KG1 (cell line): ENCODE results near the gene TFF1.

Source experiments
- DNase-seq: peaks from one replicate; lab custom pipeline; 2025; lab: John Stamatoyannopoulos, UW

TFF1 gene

DNA sequence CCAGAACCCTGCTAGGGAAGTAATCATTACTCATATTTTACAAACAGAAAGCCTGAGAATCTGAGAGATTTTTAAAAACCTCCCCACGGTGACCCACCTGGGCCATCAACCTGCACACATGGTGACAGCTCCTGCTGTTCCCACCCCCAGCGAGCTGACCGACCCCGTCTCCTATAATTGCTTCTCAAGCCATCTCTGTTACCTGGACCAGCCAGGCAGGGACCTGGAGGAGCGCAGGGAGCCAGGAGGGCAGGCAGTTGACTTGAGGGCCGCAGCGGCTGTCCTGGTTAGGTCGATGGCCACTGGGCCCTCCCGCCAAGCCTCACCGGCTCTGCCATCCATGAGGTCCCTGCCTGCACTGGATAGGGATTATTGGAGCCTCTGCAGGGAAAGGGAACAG, 23.2 kb downstream of the TFF1 start:
- no peak for DNase-seq

GRCh38 chr21:42341776-42342542, 24.4 kb downstream of the TFF1 start:
- DNase-seq = no peak

DNA sequence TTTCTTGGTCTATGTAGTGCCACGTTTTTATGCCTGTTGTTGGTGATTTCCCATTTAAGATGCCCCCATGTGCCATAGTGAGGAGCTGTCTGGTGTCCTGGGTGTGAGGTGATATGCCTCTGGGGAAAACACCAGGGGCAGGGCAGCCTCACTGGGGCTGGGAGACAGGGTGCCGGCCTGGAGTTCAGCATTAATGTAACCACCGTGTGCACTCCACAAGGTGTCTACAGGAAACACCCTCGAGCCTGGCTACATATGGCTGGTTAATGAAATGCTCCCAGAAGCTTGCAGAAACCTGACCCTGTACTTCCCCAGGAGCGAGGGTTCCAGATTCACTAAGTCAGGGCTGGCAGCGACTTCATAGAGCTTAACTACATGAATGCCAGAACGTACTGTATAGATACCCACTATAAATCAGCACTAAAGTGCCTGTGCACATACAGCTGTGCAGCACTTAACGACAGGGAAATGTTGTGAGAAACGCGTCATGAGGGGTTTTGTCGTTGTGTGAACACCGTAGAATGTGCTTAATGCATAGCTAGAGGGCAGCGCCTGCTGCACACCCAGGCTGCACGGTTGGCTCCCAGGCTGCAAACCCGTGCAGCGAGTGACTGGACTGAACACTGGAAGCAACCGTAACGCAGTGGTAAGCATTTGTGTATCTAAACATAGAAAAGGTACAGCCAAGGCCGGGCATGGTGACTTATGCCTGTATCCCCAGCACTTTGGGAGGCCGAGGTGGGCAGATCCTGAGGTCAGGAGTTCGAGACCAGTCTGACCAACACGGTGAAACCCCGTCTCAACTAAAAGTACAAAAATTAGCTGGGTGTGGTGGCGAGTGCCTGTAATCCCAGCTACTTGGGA, 25.9 kb downstream of the TFF1 start:
- DNase-seq = no peak

DNA sequence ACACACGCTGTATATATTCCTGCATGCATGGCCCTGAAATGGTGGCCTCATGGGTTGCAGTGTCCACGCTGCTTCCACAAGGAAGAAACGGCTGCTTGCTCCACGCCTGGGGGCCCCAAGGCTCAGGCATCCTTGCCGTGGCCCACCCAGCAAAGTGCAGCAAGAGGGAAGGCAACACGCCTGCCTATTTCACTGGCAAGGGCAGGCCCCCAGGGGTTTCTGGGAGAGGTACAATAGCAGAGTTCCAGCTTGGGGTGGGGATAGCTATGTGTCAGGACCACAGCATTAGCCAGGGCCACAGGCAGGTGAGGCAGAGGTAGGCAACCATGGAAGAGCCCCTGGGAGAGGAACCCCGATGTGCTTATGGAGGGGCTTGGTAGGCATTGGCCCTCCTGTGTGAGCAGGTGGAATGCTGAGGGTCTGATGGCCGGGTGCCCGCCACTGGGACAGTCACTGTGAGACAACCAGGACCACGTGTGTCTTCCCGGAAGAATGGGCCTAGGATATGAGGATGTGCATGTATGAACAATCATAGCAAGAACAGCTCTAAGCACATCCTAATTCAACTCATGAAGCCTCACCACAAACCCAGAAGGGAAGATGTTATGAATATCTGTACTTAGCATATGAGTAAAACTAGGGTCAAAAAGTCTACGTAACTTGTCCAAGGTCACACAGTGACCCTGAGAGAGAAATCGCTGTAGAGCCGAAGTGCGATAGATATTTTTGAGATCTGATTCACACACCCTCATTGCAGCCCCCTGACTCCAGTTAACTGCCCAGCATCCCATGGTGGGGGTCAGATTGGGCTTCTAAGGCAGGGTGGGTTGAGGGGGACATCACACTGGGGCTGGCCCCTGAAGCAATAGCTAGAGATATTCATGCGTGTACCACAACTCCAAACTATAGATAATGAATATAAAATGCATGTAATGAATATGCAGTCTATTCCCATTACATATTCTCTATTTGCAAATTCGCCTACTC, 27.3 kb downstream of the TFF1 start:
- no peak for DNase-seq

GRCh38 chr21:42337830-42338728, 28.3 kb downstream of the TFF1 start:
- DNase-seq = peak; percentile 37

DNA sequence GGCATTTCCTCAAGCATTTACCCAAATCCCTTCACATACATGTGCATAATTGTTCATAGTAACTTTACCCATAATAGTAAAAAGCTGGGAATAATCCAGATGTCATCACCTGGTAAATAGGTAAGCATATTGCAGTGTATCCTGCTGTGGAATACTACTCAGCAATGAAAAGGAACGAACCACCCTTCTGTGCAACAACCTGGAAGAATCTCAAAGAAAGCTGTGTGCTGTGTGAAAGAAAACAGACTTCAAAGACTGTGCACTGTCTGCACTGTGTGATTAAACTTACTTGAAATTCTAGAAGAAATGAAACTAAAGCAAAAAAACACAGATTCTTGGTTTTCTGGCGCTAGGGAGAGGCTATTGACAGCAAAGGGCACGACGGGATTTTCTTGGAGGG, 29.1 kb downstream of the TFF1 start:
- DNase-seq = no peak

- DNase-seq = no peak
Observed at GRCh38 chr21:42336054-42336453, 30.3 kb downstream of the TFF1 start.

DNA sequence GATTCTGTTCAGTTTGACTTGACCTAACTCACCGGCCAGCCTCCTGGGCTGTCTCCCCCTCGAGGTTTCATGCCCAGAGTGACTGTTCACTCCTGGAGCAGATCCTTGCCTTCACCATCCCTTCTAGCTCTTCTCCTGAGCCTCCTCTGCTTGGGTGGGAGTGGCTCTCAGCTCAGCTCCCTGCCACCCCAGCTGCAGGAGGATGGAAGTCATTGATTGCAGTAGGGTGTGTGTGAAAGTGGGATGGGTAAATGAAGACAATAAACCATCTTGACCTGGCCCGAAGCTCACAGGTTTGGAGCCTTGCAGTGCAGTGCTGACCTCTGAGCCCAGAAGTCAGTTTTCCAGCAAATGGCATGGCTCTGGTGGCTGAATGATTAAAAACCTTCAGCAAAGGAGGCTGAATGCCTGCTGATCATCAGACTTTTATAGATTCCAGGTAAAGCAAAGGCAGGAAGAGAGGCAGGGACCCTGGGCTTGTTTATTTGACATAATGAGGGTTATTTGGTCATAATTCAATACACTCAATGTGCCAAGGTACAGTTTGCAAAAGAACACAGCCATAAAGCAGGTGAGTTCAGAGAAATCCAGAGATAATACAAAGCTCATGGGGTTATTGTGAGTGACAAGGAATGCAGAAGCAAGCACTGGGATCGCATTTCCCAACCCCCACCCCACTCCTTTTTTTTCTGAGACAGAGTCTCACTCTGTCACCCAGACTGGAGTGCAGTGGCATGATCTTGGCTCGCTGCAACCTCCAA, 33.6 kb downstream of the TFF1 start:
- DNase-seq = no peak

- DNase-seq = no peak
Observed at GRCh38 chr21:42331660-42332059, 34.7 kb downstream of the TFF1 start.

DNA sequence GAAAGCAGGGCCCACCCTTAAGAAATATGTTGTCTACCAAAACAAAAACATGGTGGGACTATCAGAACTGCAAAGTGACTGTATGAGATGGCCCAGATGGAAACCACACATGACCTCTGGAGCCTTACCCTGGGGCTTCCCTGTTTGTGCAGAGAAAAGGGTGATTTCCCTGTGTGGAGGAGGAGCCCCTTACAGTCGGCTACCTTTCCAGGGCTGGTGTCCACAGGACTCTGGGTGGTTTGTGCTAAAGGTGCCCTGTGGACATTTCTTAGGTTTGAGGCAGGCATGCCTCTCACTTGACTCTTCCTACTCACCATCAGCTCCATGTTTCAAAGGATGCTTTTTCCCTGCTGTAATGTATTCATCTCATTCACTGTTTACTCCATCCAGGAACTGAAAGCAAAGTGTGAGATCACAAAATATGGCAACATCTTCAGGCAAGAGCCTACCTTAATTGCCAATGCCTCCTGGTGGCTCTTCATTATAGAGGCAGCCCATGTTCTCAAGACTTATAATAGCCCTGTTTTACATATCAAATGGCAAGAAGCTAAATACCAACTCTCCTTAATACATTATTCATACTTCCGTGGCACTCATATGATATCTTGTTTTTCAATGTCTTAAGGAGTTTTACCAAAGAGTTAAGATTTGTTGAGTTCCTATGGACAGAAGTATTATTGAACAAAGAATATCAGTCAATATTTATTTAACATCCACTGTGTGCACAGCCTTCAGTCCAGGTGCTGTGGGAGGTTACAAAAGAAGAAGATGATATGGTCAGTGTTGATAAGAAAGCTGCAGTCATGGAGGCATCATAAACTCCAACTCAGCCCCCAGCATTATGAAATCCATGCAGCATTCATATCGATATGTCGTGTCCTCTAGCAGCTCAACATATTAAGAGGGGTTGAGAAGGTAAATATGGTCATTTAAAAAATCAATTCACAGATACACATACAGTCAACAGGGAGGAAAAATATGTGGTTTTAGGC, 35.7 kb downstream of the TFF1 start:
- no peak for DNase-seq

DNA sequence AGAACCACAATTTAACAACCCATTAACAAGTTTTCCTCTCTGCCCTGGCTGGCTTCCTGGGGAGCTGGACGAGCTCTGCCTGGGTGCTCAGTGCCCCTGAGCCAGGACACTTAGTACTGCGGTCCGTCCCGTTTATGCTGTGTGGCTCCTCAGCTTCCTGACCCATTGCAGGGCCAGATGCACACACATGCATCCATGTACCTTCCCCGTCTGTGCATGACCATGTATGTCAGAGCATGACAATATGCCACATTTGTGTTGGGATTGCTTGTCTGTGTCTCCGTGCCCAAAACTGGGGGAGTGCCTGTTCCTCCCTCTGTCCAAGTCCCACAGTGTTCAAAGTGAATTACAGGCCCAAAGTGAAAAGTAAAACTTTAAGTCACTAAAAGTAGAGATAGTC, 41.4 kb downstream of the TFF1 start:
- no peak for DNase-seq

GRCh38 chr21:42321845-42322244, 44.5 kb downstream of the TFF1 start:
- DNase-seq = no peak

DNA sequence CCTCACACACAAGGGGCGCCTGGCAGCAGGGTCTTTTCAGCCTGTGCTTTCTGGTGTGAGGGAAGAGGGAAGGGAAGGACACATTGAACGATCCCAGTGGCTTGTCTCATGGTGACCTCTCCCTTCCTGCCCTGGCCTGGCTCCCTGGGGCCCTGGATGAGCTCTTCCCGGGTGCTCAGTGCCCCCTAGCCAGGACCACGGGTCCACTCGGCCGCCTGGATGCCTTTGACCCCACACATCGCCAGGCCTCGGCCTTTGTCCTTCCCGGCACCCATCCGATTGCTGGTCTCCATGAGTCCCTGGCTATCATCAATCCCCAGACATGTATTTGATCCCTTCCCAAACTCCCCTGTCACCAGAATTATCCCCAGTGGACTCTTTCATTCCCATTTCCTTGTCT, 45.1 kb downstream of the TFF1 start:
- no peak for DNase-seq

- DNase-seq = no peak
Observed at GRCh38 chr21:42320791-42321190, 45.5 kb downstream of the TFF1 start.

GRCh38 chr21:42319851-42320572, 46.3 kb downstream of the TFF1 start:
- no peak for DNase-seq

GRCh38 chr21:42319376-42319775, 47.0 kb downstream of the TFF1 start:
- DNase-seq = peak; percentile 43

- no peak for DNase-seq
Observed at GRCh38 chr21:42317826-42318746, 48.2 kb downstream of the TFF1 start.
